Transverse colon (tissue), 4 donors: Measurements from ENCODE around the gene SPPL3.

Experiments used
- EP300 ChIP-seq: sonication (generic); formaldehyde crosslinking; IDR thresholded peaks from one replicate; pipeline ENCODE4 v1.6.1; 2017; ENCODE audit warnings: antibody characterized with exemption, low read depth
- POLR2A ChIP-seq: fragments of 450-650 bp; IDR thresholded peaks from one replicate; pipeline ENCODE4 v1.6.1; 2016; ENCODE audit warnings: antibody characterized with exemption, mild to moderate bottlenecking, moderate library complexity
- POLR2AphosphoS5 ChIP-seq, 3 donors: sonication (generic); formaldehyde crosslinking; IDR thresholded peaks; one replicate each; pipeline ENCODE4 v1.6.1; 2016; ENCODE audit warnings: antibody characterized with exemption in 3 of 3
- TF ChIP-seq, protein P1 (sequence below), 5 experiments: fragments of 200-600 bp in 3 of 5; fragments of 450-650 bp in 2 of 5; sonication (generic) in 3 of 5; IDR thresholded peaks; 1 replicate in 2 of 5; 2 replicates in 3 of 5; pipeline ENCODE4 v1.5.1; 2016 to 2017; ENCODE audit warnings: antibody characterized with exemption in 5 of 5, inconsistent platforms in 3 of 5, mild to moderate bottlenecking in 2 of 5, moderate library complexity in 1 of 5

- TF ChIP-seq, protein P1, sequence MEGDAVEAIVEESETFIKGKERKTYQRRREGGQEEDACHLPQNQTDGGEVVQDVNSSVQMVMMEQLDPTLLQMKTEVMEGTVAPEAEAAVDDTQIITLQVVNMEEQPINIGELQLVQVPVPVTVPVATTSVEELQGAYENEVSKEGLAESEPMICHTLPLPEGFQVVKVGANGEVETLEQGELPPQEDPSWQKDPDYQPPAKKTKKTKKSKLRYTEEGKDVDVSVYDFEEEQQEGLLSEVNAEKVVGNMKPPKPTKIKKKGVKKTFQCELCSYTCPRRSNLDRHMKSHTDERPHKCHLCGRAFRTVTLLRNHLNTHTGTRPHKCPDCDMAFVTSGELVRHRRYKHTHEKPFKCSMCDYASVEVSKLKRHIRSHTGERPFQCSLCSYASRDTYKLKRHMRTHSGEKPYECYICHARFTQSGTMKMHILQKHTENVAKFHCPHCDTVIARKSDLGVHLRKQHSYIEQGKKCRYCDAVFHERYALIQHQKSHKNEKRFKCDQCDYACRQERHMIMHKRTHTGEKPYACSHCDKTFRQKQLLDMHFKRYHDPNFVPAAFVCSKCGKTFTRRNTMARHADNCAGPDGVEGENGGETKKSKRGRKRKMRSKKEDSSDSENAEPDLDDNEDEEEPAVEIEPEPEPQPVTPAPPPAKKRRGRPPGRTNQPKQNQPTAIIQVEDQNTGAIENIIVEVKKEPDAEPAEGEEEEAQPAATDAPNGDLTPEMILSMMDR (IDR thresholded peaks at IDR 0.05) = no peak
- no peak for TF ChIP-seq POLR2A
- no peak for TF ChIP-seq POLR2AphosphoS5 (IDR thresholded peaks at IDR 0.05)
- no peak for TF ChIP-seq EP300
These were observed 86.4 kb downstream of the SPPL3 start for GRCh38 chr12:120817559-120818330.
